H1 (cell line): Measurements from ENCODE around the gene URB2. TPM values are rescaled to one million over a fixed set of nuclear protein-coding genes. Genes with fewer than 3 reads are reported as not detected.

Experiments used
- CBX8 ChIP-seq: fragments of 300-800, 300-1000 bp; sonication (generic); IDR thresholded peaks from 2 replicates; pipeline ENCODE4 v1.7.1; 2016; ENCODE audit warnings: low read depth, low read length, borderline replicate concordance
- CREB1 ChIP-seq: IDR thresholded peaks from 2 replicates; pipeline ENCODE4 v1.6.1; 2012; ENCODE audit warnings: inconsistent platforms
- EP300 ChIP-seq, 2 experiments: IDR thresholded peaks; 1 replicate in 1 of 2; 2 replicates in 1 of 2; pipeline ENCODE4 v1.6.1; 2011 to 2012; ENCODE audit warnings: low read depth in 2 of 2, low read length in 2 of 2, mild to moderate bottlenecking in 2 of 2, borderline replicate concordance in 1 of 2, inconsistent platforms in 1 of 2, moderate library complexity in 1 of 2
- MAFK ChIP-seq: IDR thresholded peaks from 2 replicates; pipeline ENCODE4 v1.6.1; 2012; ENCODE audit warnings: low read depth, mild to moderate bottlenecking, improper control_type of control experiment, low read length
- POLR2A ChIP-seq, 2 experiments: IDR thresholded peaks; 1 replicate in 1 of 2; 2 replicates in 1 of 2; pipeline ENCODE4 v1.6.1; 2011; ENCODE audit warnings: low read depth in 2 of 2, low read length in 2 of 2, mild to moderate bottlenecking in 2 of 2; ENCODE audit errors: control extremely low read depth in 1 of 2
- RNF2 ChIP-seq: fragments of 200-900, 300-1000 bp; sonication (generic); IDR thresholded peaks from 2 replicates; pipeline ENCODE4 v1.7.1; 2016; ENCODE audit warnings: borderline replicate concordance, low read depth, mild to moderate bottlenecking, antibody characterized with exemption, low read length; ENCODE audit not compliant: poor library complexity, severe bottlenecking; ENCODE audit errors: missing control alignments
- TAF1 ChIP-seq: IDR thresholded peaks from 2 replicates; pipeline ENCODE4 v1.6.1; 2011; ENCODE audit warnings: mild to moderate bottlenecking, low read depth, low read length
- TBP ChIP-seq: IDR thresholded peaks from 2 replicates; pipeline ENCODE4 v1.6.1; 2011; ENCODE audit warnings: low read depth, low read length, improper control_type of control experiment
- polyA plus RNA-seq, 7 experiments: library from polyadenylated mRNA; depleted of rRNA in 3 of 7; stranded (reverse) in 5 of 7; unstranded in 2 of 7; fragments of >200 nt in 5 of 7; fragments of 200-250 nt in 2 of 7; gene quantifications; 1 replicate in 5 of 7; 2 replicates in 1 of 7; 4 replicates in 1 of 7; pipeline versions ENCODE4 v1.2.1 to v1.2.3, GENCODE V29; 2011 to 2013; ENCODE audit warnings: missing spikeins in 2 of 7, mixed read lengths in 2 of 7
- total RNA-seq: library from RNA; stranded (reverse); fragmentation: NEBNext Ultra II Directional; extraction: Animal tissue kit (Norgen Biotek cat#: 25700); gene quantifications from 2 replicates; pipeline ENCODE4 v1.2.1, GENCODE V29; 2021
- TF ChIP-seq, protein P1 (sequence below): IDR thresholded peaks from 2 replicates; pipeline ENCODE4 v1.6.1; 2012; ENCODE audit warnings: inconsistent platforms

The URB2 gene
- total and polyA plus RNA-seq, 2 of the 8 experiments (the other 6 are each of a cell fraction or from before 2014, with no cell fraction given): 13.7 to 33.0 TPM

DNA sequence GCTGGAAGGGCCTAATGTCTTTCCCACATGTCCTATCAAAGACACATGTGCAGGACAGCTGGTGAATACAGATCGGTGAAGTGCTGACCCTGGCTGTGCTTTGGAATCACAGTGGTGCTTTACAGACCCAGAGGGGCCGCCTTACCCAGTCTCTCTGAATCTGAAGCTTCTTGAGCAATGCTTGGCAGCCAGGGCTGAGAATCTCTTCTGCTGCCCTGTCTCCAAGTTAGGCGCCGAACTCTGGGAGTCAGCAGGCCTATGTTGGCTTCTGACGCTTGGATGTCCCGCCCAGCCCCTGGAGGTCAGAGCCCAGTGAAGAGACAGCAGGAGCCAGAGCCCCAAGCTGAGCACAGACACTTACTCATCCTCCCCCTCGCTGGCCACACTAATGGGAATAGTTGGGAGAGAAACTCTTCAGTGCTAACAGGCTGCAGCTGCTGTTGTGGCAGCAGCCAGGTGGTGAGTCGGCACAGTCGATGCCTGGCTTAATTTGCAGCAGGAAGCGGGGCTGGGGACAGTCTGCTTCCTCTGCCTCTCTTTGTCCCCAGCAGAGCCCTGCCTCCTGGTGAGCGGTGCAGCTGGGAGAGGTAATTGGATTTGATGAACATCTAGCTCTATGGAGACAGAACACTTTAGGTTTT, 68.1 kb downstream of the URB2 start (continued):
- TF ChIP-seq RNF2 (no peak), MAFK (peak; percentile 16; the same call in 1 of the 2 replicates), TBP (peak; percentile 38; the same call in 1 of the 2 replicates), EP300 (IDR thresholded peaks at IDR 0.05; ENCODE audit: borderline replicate concordance in 1 of 2, low read depth in 2 of 2, low read length in 2 of 2) (peak in 1 of 2 experiments; percentile 71; a peak in 1 of 3 replicates), CREB1 (0 out of 2 replicates have a peak, but pooled peaks have one; percentile 25), TAF1 (peak; percentile 63; the same call in 1 of the 2 replicates), CBX8 (no peak), POLR2A (IDR thresholded peaks at IDR 0.05; ENCODE audit: control extremely low read depth in 1 of 2, low read depth in 2 of 2, low read length in 2 of 2) (0 out of 3 replicates have a peak, but pooled peaks of 1 of the 2 experiments have one; percentile 46)
- TF ChIP-seq, protein P1, sequence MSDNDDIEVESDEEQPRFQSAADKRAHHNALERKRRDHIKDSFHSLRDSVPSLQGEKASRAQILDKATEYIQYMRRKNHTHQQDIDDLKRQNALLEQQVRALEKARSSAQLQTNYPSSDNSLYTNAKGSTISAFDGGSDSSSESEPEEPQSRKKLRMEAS: peak; percentile 84
